BE2C (cell line): ENCODE data around the gene VSIR.

Experiments
- DNase-seq: peaks from one replicate; pipeline ENCODE4 v3.0.0-alpha.2; 2020
- H3K27me3 ChIP-seq: fragments of 250-450 bp; sonication (Bioruptor Pico); 2 replicates; pipeline ENCODE4 v1.5.1; 2020; ENCODE audit warnings: mild to moderate bottlenecking
- H3K36me3 ChIP-seq: fragments of 250-450 bp; sonication (Bioruptor Pico); 2 replicates; pipeline ENCODE4 v1.5.1; 2020; ENCODE audit warnings: mild to moderate bottlenecking
- H3K4me1 ChIP-seq: fragments of 250-450 bp; sonication (Bioruptor Pico); 2 replicates; pipeline ENCODE4 v1.5.1; 2020
- H3K4me3 ChIP-seq: 2 replicates; pipeline ENCODE4 v1.5.1; 2011; ENCODE audit warnings: low read depth, low read length
- H3K9me3 ChIP-seq: fragments of 250-450 bp; sonication (Bioruptor Pico); 2 replicates; pipeline ENCODE4 v1.5.1; 2020
- CTCF ChIP-seq: IDR thresholded peaks from 2 replicates; pipeline ENCODE4 v1.5.1; 2012; ENCODE audit warnings: mild to moderate bottlenecking, low read depth, low read length

Gene VSIR

GRCh38 chr10:71714031-71714410 is 59.3 kb downstream of the VSIR start:
- DNase-seq = no peak
- Histone ChIP-seq H3K36me3 (no peaks in the 10 kb centered on the region), H3K4me3 (no peak overlapping the region), H3K9me3 (no peaks in the 10 kb centered on the region), H3K27me3 (no peaks in the 10 kb centered on the region), H3K4me1 (no peaks in the 10 kb centered on the region)
- TF ChIP-seq CTCF = no peak

- no peaks in the 10 kb centered on the region for H3K4me1 ChIP-seq
- no peaks in the 10 kb centered on the region for H3K36me3 ChIP-seq
- H3K9me3 ChIP-seq = no peaks in the 10 kb centered on the region
- 0 out of 2 replicates have a peak, but pooled peaks have one; percentile 19 for TF ChIP-seq CTCF
- H3K4me3 ChIP-seq = no peak overlapping the region
- peak; percentile 30 for DNase-seq
- H3K27me3 ChIP-seq = no peaks in the 10 kb centered on the region
Measured at GRCh38 chr10:71713135-71714030, 59.9 kb downstream of the VSIR start.

- Histone ChIP-seq H3K27me3 (no peaks in the 10 kb centered on the region), H3K4me1 (no peaks in the 10 kb centered on the region), H3K36me3 (no peaks in the 10 kb centered on the region), H3K4me3 (no peak overlapping the region), H3K9me3 (no peaks in the 10 kb centered on the region)
- no peak for DNase-seq
- TF ChIP-seq CTCF = no peak
Measured at GRCh38 chr10:71712572-71713134, 60.7 kb downstream of the VSIR start.

- H3K27me3 ChIP-seq = no peaks in the 10 kb centered on the region
- H3K4me3 ChIP-seq = no peak overlapping the region
- H3K4me1 ChIP-seq = no peaks in the 10 kb centered on the region
- DNase-seq = no peak
- no peaks in the 10 kb centered on the region for H3K36me3 ChIP-seq
- no peak for TF ChIP-seq CTCF
- no peaks in the 10 kb centered on the region for H3K9me3 ChIP-seq
Measured at GRCh38 chr10:71712170-71712569, 61.1 kb downstream of the VSIR start.

GRCh38 chr10:71711052-71711623 is 62.2 kb downstream of the VSIR start:
- Histone ChIP-seq H3K36me3 (no peaks in the 10 kb centered on the region), H3K9me3 (no peaks in the 10 kb centered on the region), H3K4me3 (no peak overlapping the region), H3K27me3 (no peaks in the 10 kb centered on the region), H3K4me1 (no peaks in the 10 kb centered on the region; the same call in 1 of the 2 replicates)
- no peak for DNase-seq
- no peak for TF ChIP-seq CTCF

GRCh38 chr10:71710519-71710918 is 62.8 kb downstream of the VSIR start:
- Histone ChIP-seq H3K36me3 (no peaks in the 10 kb centered on the region), H3K4me1 (no peaks in the 10 kb centered on the region; the same call in 1 of the 2 replicates), H3K9me3 (no peaks in the 10 kb centered on the region), H3K4me3 (no peak overlapping the region), H3K27me3 (no peaks in the 10 kb centered on the region)
- DNase-seq = no peak
- TF ChIP-seq CTCF = no peak
